Neural cell (in vitro differentiated cells): ENCODE measurements around the gene MGAT4B.

ENCODE experiments used
- CTCF ChIP-seq: fragments of 450-650 bp; IDR thresholded peaks from 2 replicates; pipeline ENCODE4 v1.5.1; 2014; ENCODE audit warnings: antibody characterized with exemption, mild to moderate bottlenecking, moderate library complexity; ENCODE audit not compliant: poor library complexity, severe bottlenecking
- EP300 ChIP-seq: fragments of 450-650 bp; conservative IDR thresholded peaks from 2 replicates; pipeline ENCODE4 v1.6.1; 2014; ENCODE audit warnings: antibody characterized with exemption, mild to moderate bottlenecking, moderate library complexity; ENCODE audit not compliant: poor library complexity, severe bottlenecking
- EZH2 ChIP-seq: fragments of 200-600, 300-800 bp; shearing (Covaris generic), sonication (generic); IDR thresholded peaks from 2 replicates; pipeline ENCODE4 v1.6.1; 2014; ENCODE audit warnings: antibody characterized with exemption, low read length, borderline replicate concordance, mild to moderate bottlenecking; ENCODE audit not compliant: insufficient read depth, poor library complexity, severe bottlenecking
- POLR2AphosphoS5 ChIP-seq: IDR thresholded peaks from 2 replicates; pipeline ENCODE4 v1.6.1; 2012

- TF ChIP-seq POLR2AphosphoS5, result no peak
- TF ChIP-seq CTCF, result no peak
- no peak for TF ChIP-seq EP300
- no peak for TF ChIP-seq EZH2
Observed at GRCh38 chr5:179776411-179776938, 30.2 kb downstream of the MGAT4B start.
